Hematopoietic multipotent progenitor cell treated with erythropoietin and hydrocortisone succinate and interleukin-3 and kit ligand, for 17 days (in vitro differentiated cells): ENCODE data around the gene ORMDL3.
"Not testable (repeated sequence)": the region's sequence is repeated elsewhere in the genome, so short reads cannot be mapped to it uniquely, and the experiment has no call there.

Experiments
- DNase-seq: peaks from one replicate; pipeline ENCODE4 v3.0.0-alpha.2; 2015; ENCODE audit warnings: low spot score

Gene ORMDL3

DNA sequence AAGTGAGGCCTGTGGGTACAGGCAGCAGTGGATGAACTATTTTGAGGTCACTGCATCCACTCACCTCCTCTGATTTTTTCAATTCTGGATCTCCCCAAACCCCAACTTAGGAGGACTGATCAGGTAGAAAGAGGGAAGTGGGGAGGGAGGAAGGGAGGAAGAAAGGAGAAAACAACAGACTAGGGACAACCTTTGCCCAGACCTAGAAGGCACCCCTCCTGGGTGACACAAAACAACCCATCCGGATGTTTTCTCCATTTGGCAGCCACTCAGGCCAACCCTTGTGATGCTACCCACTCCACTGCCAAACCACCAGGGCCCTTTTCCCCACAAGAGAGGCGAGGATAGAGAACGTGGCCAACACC lies 2.7 kb downstream of the ORMDL3 start:
- DNase-seq, result no peak

- no peak for DNase-seq
Measured at GRCh38 chr17:39923836-39924690, 3.3 kb downstream of the ORMDL3 start.

DNA sequence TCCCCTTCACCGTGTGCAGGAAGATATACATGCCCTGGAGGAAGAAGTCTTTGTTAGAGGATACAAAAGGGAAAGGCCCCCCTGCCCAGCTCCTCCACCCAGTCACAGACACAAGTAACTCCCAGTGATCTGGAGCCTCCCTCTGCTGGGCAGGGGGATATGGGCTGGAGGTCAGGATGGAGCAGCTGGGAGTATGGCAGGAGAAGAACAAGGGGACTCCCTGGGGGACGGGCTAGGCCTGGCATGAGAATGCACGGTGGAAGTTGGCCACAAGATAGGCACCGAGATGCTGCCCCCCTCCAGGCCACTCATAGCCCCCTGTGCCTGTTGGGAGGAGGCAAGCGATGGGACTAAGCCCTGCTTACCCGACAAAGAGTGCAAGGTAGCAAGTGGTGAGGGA lies 4.2 kb downstream of the ORMDL3 start:
- DNase-seq, result no peak

GRCh38 chr17:39922006-39922405 lies 5.4 kb downstream of the ORMDL3 start:
- DNase-seq, result no peak

DNA sequence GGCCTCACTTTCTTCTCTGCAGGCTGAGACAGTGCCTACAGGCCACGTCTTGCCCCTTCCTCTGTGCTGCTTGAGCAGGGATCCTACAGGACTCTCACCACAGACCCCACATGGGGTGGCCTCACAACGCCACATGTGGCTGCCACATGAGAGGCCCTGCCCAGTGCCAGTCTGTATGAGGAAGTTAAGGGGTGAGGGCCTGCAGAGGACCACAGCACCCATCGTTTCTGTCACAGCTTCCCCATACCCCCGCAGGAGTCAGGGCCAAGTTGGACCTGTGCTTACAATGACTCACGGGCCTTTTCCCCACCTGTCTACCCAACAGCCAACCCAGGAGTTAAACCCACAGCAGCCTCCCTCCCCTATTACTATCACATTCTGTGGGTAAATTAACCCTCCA lies 6.1 kb downstream of the ORMDL3 start:
- no peak for DNase-seq

DNA sequence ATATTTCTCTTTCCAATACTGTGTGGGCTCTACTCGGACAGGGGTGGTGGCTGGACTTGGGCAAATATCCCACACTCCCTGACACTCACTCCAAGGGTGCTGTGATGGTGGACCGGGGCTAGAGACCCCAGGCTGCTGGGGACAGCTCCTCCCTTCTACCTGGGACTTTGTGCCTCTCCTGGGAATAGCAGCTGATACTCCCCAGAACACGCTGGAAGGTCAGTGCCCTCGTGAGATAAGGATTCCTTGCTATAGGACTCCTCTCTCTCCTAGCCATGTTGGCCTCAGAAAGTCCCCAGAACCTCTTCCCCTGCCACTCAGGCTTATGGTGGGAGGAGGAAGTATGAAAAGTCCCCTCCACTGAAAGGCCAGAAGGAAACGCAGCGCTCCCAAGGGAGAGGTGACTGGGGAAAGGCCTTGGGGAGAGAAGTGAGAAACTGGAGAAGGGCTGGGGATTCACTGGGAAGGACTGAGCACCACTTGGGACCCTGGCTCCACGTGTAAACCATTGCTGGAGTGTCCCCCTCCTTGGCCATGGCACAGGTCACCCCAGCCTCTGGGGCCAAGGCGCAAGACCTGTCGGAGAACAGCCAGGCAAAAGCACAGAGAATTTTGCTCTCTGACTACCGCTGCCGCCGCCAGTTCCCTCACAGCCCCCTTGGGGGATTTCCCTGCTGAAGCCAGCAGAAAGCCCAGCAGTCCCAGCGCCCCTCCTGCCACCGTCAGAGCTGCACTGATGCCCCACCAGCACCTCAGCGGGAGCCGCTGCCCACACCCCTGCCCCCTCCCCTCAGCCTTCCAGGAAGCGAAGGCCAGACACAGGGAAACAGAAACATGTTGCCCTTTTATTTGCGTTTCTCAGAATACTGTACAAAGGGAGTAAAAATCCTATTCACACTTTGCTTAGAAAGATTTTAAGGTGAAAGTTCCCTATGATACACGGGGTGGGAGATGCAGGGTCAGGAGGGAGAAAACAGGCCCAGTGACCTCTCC lies 6.9 kb downstream of the ORMDL3 start:
- DNase-seq, result no peak

DNA sequence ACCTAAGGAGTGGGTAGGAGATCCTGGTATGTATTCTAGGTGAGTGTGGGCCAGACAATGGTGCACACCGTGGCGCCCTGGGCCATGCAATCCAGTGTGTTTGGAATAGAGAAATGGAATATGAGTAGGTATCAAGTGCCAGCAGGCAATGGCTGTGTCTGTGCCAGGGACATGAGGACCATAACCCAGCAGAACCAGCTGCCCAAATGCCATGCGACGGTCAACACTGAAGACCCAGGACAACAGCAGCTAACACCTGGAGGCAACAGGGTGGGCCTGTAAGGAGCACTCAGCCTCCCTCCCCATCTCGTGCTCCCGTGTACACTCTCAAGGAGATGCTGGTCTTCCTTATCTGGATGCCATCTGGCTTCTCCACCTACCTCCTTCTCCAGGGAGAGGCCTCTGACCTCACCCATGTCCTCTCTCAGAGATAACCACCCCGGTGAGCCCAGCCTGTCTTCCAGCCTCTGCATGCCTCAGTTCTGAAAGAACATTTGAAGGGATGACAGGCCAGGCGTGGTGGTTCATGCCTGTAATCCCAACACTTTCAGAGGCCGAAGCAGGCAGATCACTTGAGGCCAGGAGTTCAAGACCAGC lies 8.2 kb downstream of the ORMDL3 start:
- peak; percentile 72 for DNase-seq

- no peak for DNase-seq
Measured at GRCh38 chr17:39916918-39917317, 10.5 kb downstream of the ORMDL3 start.

GRCh38 chr17:39915559-39915958 lies 11.8 kb downstream of the ORMDL3 start:
- DNase-seq, result no peak

- DNase-seq, result no peak
Measured at GRCh38 chr17:39913989-39914388, 13.4 kb downstream of the ORMDL3 start.

DNA sequence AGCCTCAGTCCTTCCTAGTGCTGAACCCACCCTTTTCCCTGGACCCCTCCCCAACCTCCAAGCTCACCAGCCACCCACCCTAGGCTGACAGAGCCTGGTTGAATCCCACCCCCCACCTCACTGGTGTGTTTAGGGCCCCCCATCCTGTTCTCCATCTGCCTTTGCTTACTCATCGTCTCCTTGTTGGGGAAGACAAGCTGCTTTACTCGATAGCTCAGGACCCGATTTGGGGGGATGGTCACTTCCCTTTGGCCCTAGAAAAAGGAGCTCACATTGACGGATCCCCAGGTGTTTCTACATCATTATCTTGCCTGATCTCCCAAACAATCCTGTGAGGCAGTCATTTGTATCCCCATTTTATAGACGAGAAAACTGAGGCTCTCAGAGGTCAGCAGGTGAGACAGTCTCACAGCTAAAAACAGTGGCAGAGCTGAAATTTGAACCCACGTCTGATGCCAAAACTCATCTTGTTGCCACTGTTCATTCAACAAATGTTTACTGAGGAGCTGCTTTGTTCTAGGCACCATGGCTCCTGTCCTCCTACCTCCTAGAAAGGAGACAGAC lies 18.5 kb downstream of the ORMDL3 start:
- DNase-seq, result no peak

DNA sequence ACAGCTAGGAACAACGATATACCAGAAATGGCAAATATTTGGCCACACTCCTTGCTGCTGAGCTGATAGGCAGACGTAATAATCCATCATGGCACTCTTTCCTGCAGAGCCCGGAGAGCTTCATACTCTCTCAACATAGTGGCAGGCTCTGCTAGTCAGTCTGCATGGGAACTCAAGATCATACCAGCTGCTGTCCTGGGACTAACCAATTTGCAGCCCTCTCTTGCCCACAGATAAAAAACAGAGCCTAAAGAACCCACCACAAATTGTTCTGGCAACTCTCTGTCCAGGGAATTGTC lies 22.5 kb downstream of the ORMDL3 start:
- DNase-seq, result no peak

DNA sequence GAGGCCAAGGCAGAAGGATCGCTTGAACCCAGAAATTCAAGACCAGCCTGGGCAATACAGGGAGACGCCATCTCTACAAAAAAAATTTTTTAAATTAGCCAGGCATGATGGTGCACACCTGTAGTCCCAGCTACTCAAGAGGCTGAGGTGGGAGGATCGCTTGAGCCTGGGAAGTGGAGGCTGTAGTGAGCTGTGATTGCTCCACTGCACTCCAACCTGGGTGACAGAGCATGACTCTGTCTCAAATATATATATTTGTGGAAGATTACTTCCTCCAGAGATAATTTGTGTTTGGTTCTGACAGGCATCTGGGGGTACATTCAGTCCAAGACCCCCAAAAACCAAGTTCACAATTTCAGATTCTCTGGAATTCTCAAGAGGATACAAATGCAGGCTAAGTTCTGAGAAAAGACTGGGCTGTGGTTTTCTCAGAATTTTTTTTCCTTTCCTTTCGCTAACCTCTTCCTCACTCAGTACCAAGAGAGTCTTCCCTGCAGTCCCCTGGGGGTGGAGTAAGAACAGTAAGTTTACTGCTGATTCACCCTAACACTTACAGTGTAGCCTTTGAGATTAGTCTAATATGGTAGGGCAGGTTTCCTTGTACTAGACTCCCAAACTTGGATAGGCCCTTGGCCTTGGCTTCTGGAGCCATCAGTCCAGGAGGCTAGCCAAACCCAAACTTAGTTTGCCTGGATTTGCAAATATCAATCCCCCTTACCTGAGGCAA lies 24.1 kb downstream of the ORMDL3 start:
- DNase-seq, result no peak

DNA sequence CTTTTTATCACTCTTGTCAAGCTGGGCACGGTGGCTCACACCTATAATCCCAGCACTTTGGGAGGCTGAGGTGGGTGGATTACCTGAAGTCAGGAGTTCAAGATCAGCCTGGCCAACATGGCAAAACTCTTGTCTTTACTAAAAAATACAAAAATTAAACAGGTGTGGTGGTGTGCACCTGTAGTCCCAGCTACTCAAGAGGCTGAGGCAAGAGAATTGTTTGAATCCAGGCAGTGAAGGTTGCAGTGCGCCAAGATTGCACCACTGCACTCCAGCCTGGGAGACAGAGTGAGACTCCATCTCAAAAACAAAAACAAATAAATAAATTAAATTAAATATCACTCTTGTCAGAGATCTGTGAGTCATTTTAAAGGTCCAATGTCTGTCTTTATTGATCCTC lies 25.4 kb downstream of the ORMDL3 start:
- not testable (repeated sequence) for DNase-seq

GRCh38 chr17:39899215-39899614 lies 28.2 kb downstream of the ORMDL3 start:
- DNase-seq, result no peak

GRCh38 chr17:39898088-39898487 lies 29.3 kb downstream of the ORMDL3 start:
- DNase-seq, result no peak

GRCh38 chr17:39894681-39895376 lies 32.6 kb downstream of the ORMDL3 start:
- no peak for DNase-seq

- DNase-seq, result no peak
Measured at GRCh38 chr17:39889200-39889599, 38.2 kb downstream of the ORMDL3 start.

- DNase-seq, result no peak
Measured at GRCh38 chr17:39887078-39887477, 40.3 kb downstream of the ORMDL3 start.

DNA sequence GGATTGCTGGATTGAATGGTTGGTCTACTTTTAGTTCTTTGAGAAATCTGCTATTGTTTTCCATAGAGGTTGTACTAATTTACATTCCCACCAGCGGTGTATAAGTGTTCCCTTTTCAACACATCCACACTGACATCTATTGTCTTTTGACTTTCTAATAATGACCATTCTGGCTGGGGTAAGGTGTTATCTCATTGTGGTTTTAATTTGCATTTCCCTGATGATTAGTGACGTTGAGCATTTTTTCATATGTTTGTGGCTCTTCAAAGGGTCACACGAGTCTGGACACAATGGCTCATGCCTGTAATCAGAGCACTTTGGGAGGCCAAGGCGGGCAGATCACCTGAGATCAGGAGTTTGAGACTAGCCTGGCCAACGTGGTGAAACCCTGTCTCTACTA lies 41.3 kb downstream of the ORMDL3 start:
- not testable (repeated sequence) for DNase-seq

DNA sequence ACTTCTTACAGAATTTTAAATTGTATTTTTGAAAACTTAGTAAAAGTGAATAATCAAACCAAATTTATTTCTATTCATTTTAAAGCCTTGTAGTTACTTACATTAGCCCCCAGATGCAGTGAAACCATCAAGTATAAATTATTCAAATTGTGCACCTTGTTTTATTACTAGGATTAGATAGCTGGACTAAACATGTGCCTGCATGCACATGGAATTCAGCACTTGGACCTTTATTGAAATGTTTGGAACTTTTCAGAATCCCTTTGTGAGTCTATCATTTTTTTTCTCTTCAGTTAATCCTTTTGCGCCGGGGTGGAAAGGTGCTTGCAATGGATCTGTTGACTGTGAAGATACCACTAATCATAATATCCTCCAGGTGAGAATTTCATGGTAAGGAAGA lies 54.6 kb downstream of the ORMDL3 start:
- peak; percentile 49 for DNase-seq
